K562 (cell line): ENCODE results near the gene SBK3. TPM values are rescaled to one million over a fixed set of nuclear protein-coding genes. Genes with fewer than 3 reads are reported as not detected.

Experiments used
- BRF1 ChIP-seq: IDR thresholded peaks from 3 replicates; pipeline ENCODE4 v1.6.1; 2011; ENCODE audit warnings: borderline replicate concordance, mild to moderate bottlenecking; ENCODE audit not compliant: insufficient read length; ENCODE audit errors: extremely low read depth
- CREM ChIP-seq: IDR thresholded peaks from 2 replicates; pipeline ENCODE4 v1.6.1; 2014; ENCODE audit warnings: antibody characterized with exemption, low read depth
- EP400 ChIP-seq: fragments of 450-650 bp; IDR thresholded peaks from 2 replicates; pipeline ENCODE4 v1.6.1; 2017; ENCODE audit warnings: antibody characterized with exemption, mild to moderate bottlenecking, moderate library complexity
- ETV1 ChIP-seq: fragments of 450-650 bp; conservative IDR thresholded peaks from 2 replicates; pipeline ENCODE4 v1.6.1; 2016; ENCODE audit warnings: missing genetic modification characterization, control low read depth, low read depth, missing compliant biosample characterization
- FOSL1 ChIP-seq: fragments of 200-800 bp; sonication (Bioruptor generic); conservative IDR thresholded peaks from 2 replicates; pipeline ENCODE4 v1.6.1; 2016; ENCODE audit warnings: missing genetic modification characterization, missing compliant biosample characterization
- FOXM1 ChIP-seq, 2 experiments: fragments of 450-650 bp in 1 of 2; sonication (generic) in 1 of 2; formaldehyde crosslinking in 1 of 2; IDR thresholded peaks; 2 replicates each; pipeline versions ENCODE4 v1.6.1 to v1.9.0; 2017 to 2022; ENCODE audit warnings: low read depth in 2 of 2, mild to moderate bottlenecking in 2 of 2, missing genetic modification reagents in 1 of 2, moderate library complexity in 1 of 2
- GATAD2B ChIP-seq: fragments of 450-650 bp; IDR thresholded peaks from 2 replicates; pipeline ENCODE4 v1.6.1; 2017; ENCODE audit warnings: mild to moderate bottlenecking, borderline replicate concordance
- HNRNPK ChIP-seq: fragments of 200-400 bp; formaldehyde crosslinking; IDR thresholded peaks from one replicate; pipeline ENCODE4 v1.6.1; 2018; ENCODE audit warnings: mild to moderate bottlenecking, low read depth, low read length; ENCODE audit not compliant: poor library complexity, severe bottlenecking
- POLR2AphosphoS2 ChIP-seq: IDR thresholded peaks from 2 replicates; pipeline ENCODE4 v1.6.1; 2012; ENCODE audit warnings: low read length, improper control_type of control experiment
- PRPF4 ChIP-seq: fragments of 200-400 bp; formaldehyde crosslinking; IDR thresholded peaks from one replicate; pipeline ENCODE4 v1.6.1; 2017; ENCODE audit warnings: low read length, low read depth, mild to moderate bottlenecking; ENCODE audit not compliant: insufficient read depth, poor library complexity, severe bottlenecking
- SMAD1 ChIP-seq: fragments of 150-350 bp; IDR thresholded peaks from 2 replicates; pipeline ENCODE4 v1.6.1; 2014; ENCODE audit warnings: low read length, low read depth; ENCODE audit not compliant: partially characterized antibody
- TAL1 ChIP-seq: fragments of 450-650 bp; IDR thresholded peaks from 2 replicates; pipeline ENCODE4 v1.6.1; 2016; ENCODE audit warnings: mild to moderate bottlenecking
- TCF3 ChIP-seq: sonication (generic); formaldehyde crosslinking; IDR thresholded peaks from 2 replicates; pipeline ENCODE4 v1.4.0; 2020; ENCODE audit warnings: mild to moderate bottlenecking, missing genetic modification reagents
- TEAD4 ChIP-seq, 2 experiments: sonication (generic) in 1 of 2; formaldehyde crosslinking in 1 of 2; IDR thresholded peaks; 2 replicates each; pipeline versions ENCODE4 v1.6.1 to v1.8.0; 2012 to 2022; ENCODE audit warnings: borderline replicate concordance in 1 of 2, inconsistent platforms in 1 of 2, low read length in 1 of 2, mild to moderate bottlenecking in 1 of 2, missing genetic modification reagents in 1 of 2
- ZBTB8A ChIP-seq: fragments of 450-650 bp; IDR thresholded peaks from 2 replicates; pipeline ENCODE4 v1.6.1; 2018; ENCODE audit warnings: mild to moderate bottlenecking, moderate library complexity; ENCODE audit not compliant: partially characterized antibody
- polyA plus RNA-seq, 8 experiments: library from polyadenylated mRNA; depleted of rRNA in 4 of 8; stranded (reverse) in 5 of 8; unstranded in 3 of 8; fragments of >200 nt; fragmentation: Nextera tagmentation in 2 of 8; fragmentation: Illumina TruSeq in 1 of 8; extraction: Ambion mirVana in 2 of 8; extraction: Trizol in 1 of 8; gene quantifications; 2 replicates each; pipeline versions ENCODE4 v1.2.1 to v1.2.3, GENCODE V29; 2011 to 2014; ENCODE audit warnings: inconsistent platforms in 1 of 8, missing spikeins in 1 of 8
- total RNA-seq, 7 experiments: library from RNA; depleted of rRNA in 6 of 7; stranded (reverse); fragments of >200 nt in 6 of 7; fragmentation: Illumina TruSeq in 2 of 7; extraction: Trizol in 2 of 7; gene quantifications; 2 replicates each; pipeline versions ENCODE4 v1.2.1 to v1.2.3, GENCODE V29; 2011 to 2021; ENCODE audit warnings: low replicate concordance in 1 of 7
- TF ChIP-seq, protein P1 (sequence below): fragments of 250-450 bp; sonication (Bioruptor Pico); IDR thresholded peaks from 2 replicates; pipeline ENCODE4 v1.6.1; 2021; ENCODE audit warnings: mild to moderate bottlenecking
- TF ChIP-seq, protein P2 (sequence below): fragments of 450-650 bp; formaldehyde crosslinking; IDR thresholded peaks from 2 replicates; pipeline ENCODE4 v1.4.0; 2020; ENCODE audit warnings: mild to moderate bottlenecking
- TF ChIP-seq, protein P3 (sequence below): fragments of 250-450 bp; sonication (Bioruptor Pico); IDR thresholded peaks from 2 replicates; pipeline ENCODE4 v1.5.0; 2022; ENCODE audit warnings: mild to moderate bottlenecking
- TF ChIP-seq, protein P4 (sequence below): fragments of 250-450 bp; sonication (Bioruptor Pico); IDR thresholded peaks from 2 replicates; pipeline ENCODE4 v1.5.0; 2021

Gene SBK3
- total and polyA plus RNA-seq, 9 of the 15 experiments (the other 6 are each of a cell fraction or from before 2014, with no cell fraction given): 0.11 to 0.43 (median 0.13) TPM; not detected in 6

DNA sequence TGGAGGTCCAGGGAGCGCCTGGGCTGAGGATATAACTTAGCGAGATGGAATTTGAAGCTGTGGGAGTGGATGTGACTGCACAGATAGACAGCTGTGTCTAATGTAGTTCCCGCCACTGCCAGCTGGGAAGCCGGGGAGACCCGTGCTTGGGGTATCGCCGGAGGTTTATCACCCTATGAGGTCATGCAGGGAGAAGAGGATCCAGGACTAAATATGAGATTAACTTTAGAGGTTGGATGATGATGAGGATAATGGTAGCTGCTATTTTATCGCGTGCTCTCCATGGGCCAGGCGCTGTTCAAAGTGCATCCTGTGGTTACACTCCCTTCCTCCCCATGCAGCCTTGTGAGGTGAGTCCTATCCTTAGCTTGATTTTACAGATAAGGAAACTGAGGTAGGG, 37.2 kb downstream of the SBK3 start (continued):
- TF ChIP-seq TEAD4 (IDR thresholded peaks at IDR 0.05; ENCODE audit: low read length) (peak; percentile 56), TEAD4 (CRISPR knock-in tag; IDR thresholded peaks at IDR 0.05; ENCODE audit: borderline replicate concordance) (no peak), GATAD2B (no peak), CREM (peak; percentile 33; the same call in 1 of the 2 replicates), TCF3 (CRISPR knock-in tag) (peak; percentile 69), EP400 (no peak), ZBTB8A (no peak), POLR2AphosphoS2 (no peak), FOXM1 (IDR thresholded peaks at IDR 0.05; ENCODE audit: low read depth) (no peak), FOXM1 (CRISPR knock-in tag; IDR thresholded peaks at IDR 0.05; ENCODE audit: low read depth) (no peak), TAL1 (no peak), FOSL1 (tag) (0 out of 2 replicates have a peak, but pooled peaks have one; percentile 14), SMAD1 (no peak), PRPF4 (no peak), BRF1 (no peak), ETV1 (0 out of 2 replicates have a peak, but pooled peaks have one; percentile 17), HNRNPK (no peak)
- TF ChIP-seq, protein P1, sequence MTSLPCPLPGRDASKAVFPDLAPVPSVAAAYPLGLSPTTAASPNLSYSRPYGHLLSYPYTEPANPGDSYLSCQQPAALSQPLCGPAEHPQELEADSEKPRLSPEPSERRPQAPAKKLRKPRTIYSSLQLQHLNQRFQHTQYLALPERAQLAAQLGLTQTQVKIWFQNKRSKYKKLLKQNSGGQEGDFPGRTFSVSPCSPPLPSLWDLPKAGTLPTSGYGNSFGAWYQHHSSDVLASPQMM: no peak
- TF ChIP-seq, protein P2, sequence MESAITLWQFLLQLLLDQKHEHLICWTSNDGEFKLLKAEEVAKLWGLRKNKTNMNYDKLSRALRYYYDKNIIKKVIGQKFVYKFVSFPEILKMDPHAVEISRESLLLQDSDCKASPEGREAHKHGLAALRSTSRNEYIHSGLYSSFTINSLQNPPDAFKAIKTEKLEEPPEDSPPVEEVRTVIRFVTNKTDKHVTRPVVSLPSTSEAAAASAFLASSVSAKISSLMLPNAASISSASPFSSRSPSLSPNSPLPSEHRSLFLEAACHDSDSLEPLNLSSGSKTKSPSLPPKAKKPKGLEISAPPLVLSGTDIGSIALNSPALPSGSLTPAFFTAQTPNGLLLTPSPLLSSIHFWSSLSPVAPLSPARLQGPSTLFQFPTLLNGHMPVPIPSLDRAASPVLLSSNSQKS (CRISPR knock-in tag): no peak
- TF ChIP-seq, protein P3, sequence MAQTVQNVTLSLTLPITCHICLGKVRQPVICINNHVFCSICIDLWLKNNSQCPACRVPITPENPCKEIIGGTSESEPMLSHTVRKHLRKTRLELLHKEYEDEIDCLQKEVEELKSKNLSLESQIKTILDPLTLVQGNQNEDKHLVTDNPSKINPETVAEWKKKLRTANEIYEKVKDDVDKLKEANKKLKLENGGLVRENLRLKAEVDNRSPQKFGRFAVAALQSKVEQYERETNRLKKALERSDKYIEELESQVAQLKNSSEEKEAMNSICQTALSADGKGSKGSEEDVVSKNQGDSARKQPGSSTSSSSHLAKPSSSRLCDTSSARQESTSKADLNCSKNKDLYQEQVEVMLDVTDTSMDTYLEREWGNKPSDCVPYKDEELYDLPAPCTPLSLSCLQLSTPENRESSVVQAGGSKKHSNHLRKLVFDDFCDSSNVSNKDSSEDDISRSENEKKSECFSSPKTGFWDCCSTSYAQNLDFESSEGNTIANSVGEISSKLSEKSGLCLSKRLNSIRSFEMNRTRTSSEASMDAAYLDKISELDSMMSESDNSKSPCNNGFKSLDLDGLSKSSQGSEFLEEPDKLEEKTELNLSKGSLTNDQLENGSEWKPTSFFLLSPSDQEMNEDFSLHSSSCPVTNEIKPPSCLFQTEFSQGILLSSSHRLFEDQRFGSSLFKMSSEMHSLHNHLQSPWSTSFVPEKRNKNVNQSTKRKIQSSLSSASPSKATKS (CRISPR knock-in tag): no peak
- TF ChIP-seq, protein P4, sequence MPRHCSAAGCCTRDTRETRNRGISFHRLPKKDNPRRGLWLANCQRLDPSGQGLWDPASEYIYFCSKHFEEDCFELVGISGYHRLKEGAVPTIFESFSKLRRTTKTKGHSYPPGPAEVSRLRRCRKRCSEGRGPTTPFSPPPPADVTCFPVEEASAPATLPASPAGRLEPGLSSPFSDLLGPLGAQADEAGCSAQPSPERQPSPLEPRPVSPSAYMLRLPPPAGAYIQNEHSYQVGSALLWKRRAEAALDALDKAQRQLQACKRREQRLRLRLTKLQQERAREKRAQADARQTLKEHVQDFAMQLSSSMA: no peak
